Measurements from ENCODE around the gene TM9SF3.
A peak's percentile ranks its signal among the peaks of the same experiment; 100 is the strongest.

The TM9SF3 gene

GRCh38 chr10:96586419-96587263, at the start of gene TM9SF3:
TSS of gene TM9SF3 (minus strand) at chr10:96587012. CDS start at chr10:96586835, 177 bp downstream.
- DNase-seq, result peak; percentile 31 to 92 (median 81)

- no peak for DNase-seq
Observed at GRCh38 chr10:96636551-96636950, 49.7 kb upstream of the TM9SF3 start.

GRCh38 chr10:96632974-96633710, 46.3 kb upstream of the TM9SF3 start:
- DNase-seq, result no peak

- no peak for DNase-seq
Observed at GRCh38 chr10:96627292-96627691, 40.5 kb upstream of the TM9SF3 start.

GRCh38 chr10:96626795-96627194, 40.0 kb upstream of the TM9SF3 start:
- DNase-seq, result no peak

GRCh38 chr10:96625173-96625572, 38.4 kb upstream of the TM9SF3 start:
- no peak for DNase-seq

GRCh38 chr10:96622013-96622787, 35.4 kb upstream of the TM9SF3 start:
- DNase-seq, result no peak

GRCh38 chr10:96619796-96620773, 33.3 kb upstream of the TM9SF3 start:
- no peak for DNase-seq

- DNase-seq, result no peak
Observed at GRCh38 chr10:96619120-96619519, 32.3 kb upstream of the TM9SF3 start.

- peak in 48 of 58 donors; percentile 4 to 79 (median 41) for DNase-seq
Observed at GRCh38 chr10:96618653-96619052, 31.8 kb upstream of the TM9SF3 start.

GRCh38 chr10:96616961-96617360, 30.1 kb upstream of the TM9SF3 start:
- DNase-seq, result no peak

GRCh38 chr10:96614515-96614914, 27.7 kb upstream of the TM9SF3 start:
- DNase-seq, result no peak

- no peak for DNase-seq
Observed at GRCh38 chr10:96613576-96613975, 26.8 kb upstream of the TM9SF3 start.

GRCh38 chr10:96612055-96612830, 25.4 kb upstream of the TM9SF3 start:
- DNase-seq, result no peak

GRCh38 chr10:96610817-96611216, 24.0 kb upstream of the TM9SF3 start:
- DNase-seq, result no peak

GRCh38 chr10:96609510-96609909, 22.7 kb upstream of the TM9SF3 start:
- DNase-seq, result no peak

GRCh38 chr10:96608805-96609204, 22.0 kb upstream of the TM9SF3 start:
- DNase-seq, result no peak

GRCh38 chr10:96608262-96608661, 21.4 kb upstream of the TM9SF3 start:
- DNase-seq, result no peak

GRCh38 chr10:96606946-96607345, 20.1 kb upstream of the TM9SF3 start:
- no peak for DNase-seq

GRCh38 chr10:96606216-96606615, 19.4 kb upstream of the TM9SF3 start:
- no peak for DNase-seq
